K562 (cell line): Measurements from ENCODE around the gene USP11. TPM values are rescaled to one million over a fixed set of nuclear protein-coding genes. Genes with fewer than 3 reads are reported as not detected.

Source experiments
- ATAC-seq: fragments of 200-7000 bp; cut with Tn5 transposase; 3 replicates; pipeline ENCODE4 v1.9.1; 2020; ENCODE audit warnings: moderate library complexity
- BruUV-seq: library from RNA; stranded (reverse); fragments of 400-500 nt; replicated peaks from 2 replicates; lab custom pipeline; 2021; lab: Mats Ljungman, UMichigan
- CTCF ChIA-PET: fragments of 300-600 bp; formaldehyde crosslinking; extraction: SDS; loops from one replicate; lab custom pipeline; 2021; ENCODE audit warnings: low intra/inter-chr PET ratio; lab: Yijun Ruan, JAX
- POLR2A ChIA-PET: fragments of 300-600, 350-650 bp; sonication (Branson Sonifier 250); formaldehyde crosslinking; extraction: SDS; loops from one replicate; lab custom pipeline; 2021; ENCODE audit warnings: antibody characterized with exemption, inconsistent platforms; lab: Yijun Ruan, JAX
- DNase-seq, 4 experiments: peaks; one replicate each; pipeline versions ENCODE4 v3.0.0 to v3.0.0-alpha.2; 2011 to 2018; ENCODE audit warnings: low spot score in 3 of 4, mixed read lengths in 3 of 4; ENCODE audit errors: extremely low read depth in 1 of 4
- FAIRE-seq: peaks from 2 replicates; lab custom pipeline; 2011; peaks lifted over from hg19 to GRCh38; lab: Jason Lieb, UNC
- H2AFZ ChIP-seq: 2 replicates; pipeline ENCODE4 v1.6.0; 2011; ENCODE audit warnings: low read depth, low read length, control low read depth, inconsistent platforms
- H3K27ac ChIP-seq: fragments of 200-600 bp; 3 replicates; pipeline ENCODE4 v1.8.0; 2011; ENCODE audit warnings: low read depth, mild to moderate bottlenecking, control low read depth, inconsistent platforms, low read length, moderate library complexity, mixed read lengths; ENCODE audit errors: extremely low read depth
- H3K27me3 ChIP-seq, 2 experiments: fragments of 300-600 bp in 1 of 2; 2 replicates in 1 of 2; 3 replicates in 1 of 2; pipeline versions ENCODE4 v1.6.0 to v1.8.0; 2011; ENCODE audit warnings: inconsistent platforms in 2 of 2, low read length in 2 of 2, mild to moderate bottlenecking in 1 of 2, mixed read lengths in 1 of 2, moderate library complexity in 1 of 2; ENCODE audit not compliant: control insufficient read depth in 2 of 2, insufficient read depth in 2 of 2
- H3K36me3 ChIP-seq: fragments of 300-600 bp; 3 replicates; pipeline ENCODE4 v1.8.0; 2011; ENCODE audit warnings: mild to moderate bottlenecking, low read length, inconsistent platforms; ENCODE audit not compliant: control insufficient read depth, insufficient read depth
- H3K4me1 ChIP-seq, 2 experiments: fragments of 200-600 bp in 1 of 2; replicated peaks in 1 of 2; 2 replicates in 1 of 2; 3 replicates in 1 of 2; pipeline versions ENCODE4 v1.5.1 to v1.8.0; 2011; ENCODE audit warnings: inconsistent platforms in 2 of 2, low read length in 2 of 2, mild to moderate bottlenecking in 1 of 2, mixed read lengths in 1 of 2, moderate library complexity in 1 of 2; ENCODE audit not compliant: control insufficient read depth in 2 of 2, insufficient read depth in 2 of 2
- H3K4me2 ChIP-seq: 2 replicates; pipeline ENCODE4 v1.6.1; 2011; ENCODE audit warnings: low read length, control low read depth, inconsistent platforms, mixed read lengths; ENCODE audit not compliant: insufficient read depth
- H3K4me3 ChIP-seq: fragments of 200-600 bp; sonication (generic), shearing (Covaris generic); 2 replicates; pipeline ENCODE4 v1.5.1; 2016; ENCODE audit warnings: control low read depth, inconsistent platforms
- H3K79me2 ChIP-seq: fragments of 200-600 bp; 3 replicates; pipeline ENCODE4 v1.8.0; 2011; ENCODE audit warnings: low read length, inconsistent platforms; ENCODE audit not compliant: control insufficient read depth, insufficient read depth
- H3K9ac ChIP-seq, 2 experiments: 2 replicates each; pipeline versions ENCODE4 v1.6.0 to v1.6.1; 2011; ENCODE audit warnings: low read depth in 2 of 2, low read length in 2 of 2, control low read depth in 1 of 2, inconsistent platforms in 1 of 2, mild to moderate bottlenecking in 1 of 2, mixed read lengths in 1 of 2; ENCODE audit not compliant: insufficient read depth in 1 of 2
- H3K9me1 ChIP-seq: one replicate; pipeline ENCODE4 v1.6.0; 2011; ENCODE audit warnings: inconsistent platforms, mild to moderate bottlenecking, low read length, moderate library complexity; ENCODE audit not compliant: control insufficient read depth, insufficient read depth
- H3K9me3 ChIP-seq: replicated peaks from 2 replicates; pipeline ENCODE4 v1.5.1; 2011; ENCODE audit warnings: low read depth, low read length, inconsistent platforms; ENCODE audit not compliant: control insufficient read depth, insufficient read depth
- H4K20me1 ChIP-seq: replicated peaks from 2 replicates; pipeline ENCODE4 v1.6.1; 2011; ENCODE audit warnings: low read length, inconsistent platforms, mixed read lengths; ENCODE audit not compliant: control insufficient read depth, insufficient read depth
- PCBP2 ChIP-seq: fragments of 200-400 bp; formaldehyde crosslinking; IDR thresholded peaks from 2 replicates; pipeline ENCODE4 v1.6.1; 2018; ENCODE audit warnings: low read length, low read depth, mild to moderate bottlenecking, moderate library complexity; ENCODE audit not compliant: poor library complexity, severe bottlenecking
- ZNF407 ChIP-seq: fragments of 450-650 bp; IDR thresholded peaks from 2 replicates; pipeline ENCODE4 v1.6.1; 2016; ENCODE audit warnings: low read depth
- ZNF511 ChIP-seq: sonication (generic); formaldehyde crosslinking; IDR thresholded peaks from 2 replicates; pipeline ENCODE4 v1.8.0; 2022; ENCODE audit warnings: mild to moderate bottlenecking, missing genetic modification reagents
- WGBS: fragments of 100-300 bp; shearing (Covaris generic); methylation state at CpG from one replicate; pipeline ENCODE4 v1.1.6; 2016; ENCODE audit warnings: low coverage, mixed read lengths; ENCODE audit not compliant: insufficient coverage; ENCODE audit errors: missing lambda C conversion rate; 5-methylcytosine and 5-hydroxymethylcytosine counted together
- in situ Hi-C: fragments of 300-500 bp; cut with MboI; formaldehyde crosslinking; loops from 4 replicates; pipeline ENCODE4 v1.15.0; 2018; ENCODE audit warnings: inconsistent platforms, mixed read lengths
- intact Hi-C: fragments of 100-400 bp; cut with micrococcal nuclease; formaldehyde crosslinking; loops from 2 replicates; pipeline ENCODE4 v1.14.2; 2022
- polyA plus RNA-seq, 8 experiments: library from polyadenylated mRNA; depleted of rRNA in 4 of 8; stranded (reverse) in 5 of 8; unstranded in 3 of 8; fragments of >200 nt; fragmentation: Nextera tagmentation in 2 of 8; fragmentation: Illumina TruSeq in 1 of 8; extraction: Ambion mirVana in 2 of 8; extraction: Trizol in 1 of 8; gene quantifications; 2 replicates each; pipeline versions ENCODE4 v1.2.1 to v1.2.3, GENCODE V29; 2011 to 2014; ENCODE audit warnings: inconsistent platforms in 1 of 8, missing spikeins in 1 of 8
- total RNA-seq, 7 experiments: library from RNA; depleted of rRNA in 6 of 7; stranded (reverse); fragments of >200 nt in 6 of 7; fragmentation: Illumina TruSeq in 2 of 7; extraction: Trizol in 2 of 7; gene quantifications; 2 replicates each; pipeline versions ENCODE4 v1.2.1 to v1.2.3, GENCODE V29; 2011 to 2021; ENCODE audit warnings: low replicate concordance in 1 of 7

The USP11 gene
- total and polyA plus RNA-seq, 9 of the 15 experiments (the other 6 are each of a cell fraction or from before 2014, with no cell fraction given) = 2.5 to 29.0 (median 11.7) TPM

GRCh38 chrX:47224896-47225290 lies 7.9 kb upstream of the USP11 start:
- peaks cover 8 to 13% of the 10 kb centered on the region in 2 experiments; a peak in 3 of 5 replicates for H3K4me1 ChIP-seq
- no peak for ATAC-seq
- H2AFZ ChIP-seq = no peak overlapping the region
- no peaks in the 10 kb centered on the region for H3K27me3 ChIP-seq
- TF ChIP-seq ZNF511 (CRISPR knock-in tag) = no peak
- no TSS peak for BruUV-seq
- CTCF ChIA-PET = interaction anchor here (0.6 kb wide), 1 partner anchor 13 kb away, joined by 5 read pairs; no protein-coding TSS in a partner anchor
- H3K79me2 ChIP-seq = peaks cover 29% of the 10 kb centered on the region
- in situ Hi-C loops = no loop called here
- intact Hi-C loops = no loop called here
- H3K9me1 ChIP-seq = peaks cover under 1% of the 10 kb centered on the region
- WGBS = 100% methylated on average over 2 of the region's 4 CpGs
- H3K36me3 ChIP-seq = peaks cover 85% of the 10 kb centered on the region; the same call in 2 of the 3 replicates
- no peak overlapping the region for H3K4me3 ChIP-seq
- no peak overlapping the region for H3K27ac ChIP-seq
- FAIRE-seq = no peak
- no peak for DNase-seq
- POLR2A ChIA-PET = interaction anchor here (2.1 kb wide), 1 partner anchor 8 kb away, joined by 10 read pairs; the partner anchor contains the start of gene USP11
- H3K9ac ChIP-seq = no peak overlapping the region
- no peak overlapping the region for H3K4me2 ChIP-seq
- H4K20me1 ChIP-seq = peaks cover 22% of the 10 kb centered on the region
- H3K9me3 ChIP-seq = no peaks in the 10 kb centered on the region

- no peak for ATAC-seq
- CTCF ChIA-PET = no interaction called here
- TF ChIP-seq ZNF407 = no peak
- no peak for TF ChIP-seq PCBP2
Observed at GRCh38 chrX:47226071-47226470, 6.7 kb upstream of the USP11 start.

More at GRCh38 chrX:47226071-47226470, 6.7 kb upstream of the USP11 start:
- H3K9me1 ChIP-seq = no peaks in the 10 kb centered on the region
- intact Hi-C loops = no loop called here
- no peak overlapping the region for H3K4me2 ChIP-seq
- peaks cover 0 to 5% of the 10 kb centered on the region in 2 experiments; a peak in 1 of 5 replicates for H3K4me1 ChIP-seq
- DNase-seq (no peak), FAIRE-seq (no peak)
- no peaks in the 10 kb centered on the region for H3K9me3 ChIP-seq
- no peak overlapping the region for H3K4me3 ChIP-seq
- H2AFZ ChIP-seq = no peak overlapping the region
- no peaks in the 10 kb centered on the region for H3K27me3 ChIP-seq
- peaks cover 74% of the 10 kb centered on the region; the same call in 2 of the 3 replicates for H3K36me3 ChIP-seq
- BruUV-seq = no TSS peak
- no peak overlapping the region for H3K27ac ChIP-seq
- POLR2A ChIA-PET = interaction anchor here (0.6 to 1.1 kb wide), 2 partner anchors 9 to 71 kb away, joined by 3 read pairs; no protein-coding TSS in a partner anchor
- in situ Hi-C loops = no loop called here
- H4K20me1 ChIP-seq = peaks cover 10% of the 10 kb centered on the region; the same call in 1 of the 2 replicates
- H3K79me2 ChIP-seq = peaks cover 17% of the 10 kb centered on the region
- WGBS = 92% methylated on average over 5 of the region's 6 CpGs
- H3K9ac ChIP-seq = no peak overlapping the region
